HEK293T (cell line): ENCODE measurements around the gene LSAMP.

ENCODE experiments used
- FOXA1 ChIP-seq: fragments of 450-650 bp; IDR thresholded peaks from 2 replicates; pipeline ENCODE4 v1.6.1; 2016; ENCODE audit warnings: mild to moderate bottlenecking
- HDGF ChIP-seq: fragments of 450-650 bp; IDR thresholded peaks from 2 replicates; pipeline ENCODE4 v1.6.1; 2017; ENCODE audit warnings: antibody characterized with exemption, borderline replicate concordance
- SP1 ChIP-seq: fragments of 450-650 bp; IDR thresholded peaks from 2 replicates; pipeline ENCODE4 v1.6.1; 2017
- SUZ12 ChIP-seq: fragments of 450-650 bp; IDR thresholded peaks from 2 replicates; pipeline ENCODE4 v1.6.1; 2016; ENCODE audit warnings: mild to moderate bottlenecking

GRCh38 chr3:115860766-115861165 is 584.5 kb downstream of the LSAMP start:
- no peak for TF ChIP-seq SP1
- TF ChIP-seq HDGF = no peak
- TF ChIP-seq FOXA1 = no peak
- no peak for TF ChIP-seq SUZ12
